Measurements from ENCODE around the gene VAV1.
"Not testable (repeated sequence)": the region's sequence is repeated elsewhere in the genome, so short reads cannot be mapped to it uniquely, and the experiment has no call there.

The VAV1 gene

GRCh38 chr19:6760606-6761005, 11.9 kb upstream of the VAV1 start:
- DNase-seq = no peak

GRCh38 chr19:6761053-6761676, 11.3 kb upstream of the VAV1 start:
- DNase-seq = no peak

GRCh38 chr19:6762253-6762797, 10.2 kb upstream of the VAV1 start:
- DNase-seq = not testable (repeated sequence)

DNA sequence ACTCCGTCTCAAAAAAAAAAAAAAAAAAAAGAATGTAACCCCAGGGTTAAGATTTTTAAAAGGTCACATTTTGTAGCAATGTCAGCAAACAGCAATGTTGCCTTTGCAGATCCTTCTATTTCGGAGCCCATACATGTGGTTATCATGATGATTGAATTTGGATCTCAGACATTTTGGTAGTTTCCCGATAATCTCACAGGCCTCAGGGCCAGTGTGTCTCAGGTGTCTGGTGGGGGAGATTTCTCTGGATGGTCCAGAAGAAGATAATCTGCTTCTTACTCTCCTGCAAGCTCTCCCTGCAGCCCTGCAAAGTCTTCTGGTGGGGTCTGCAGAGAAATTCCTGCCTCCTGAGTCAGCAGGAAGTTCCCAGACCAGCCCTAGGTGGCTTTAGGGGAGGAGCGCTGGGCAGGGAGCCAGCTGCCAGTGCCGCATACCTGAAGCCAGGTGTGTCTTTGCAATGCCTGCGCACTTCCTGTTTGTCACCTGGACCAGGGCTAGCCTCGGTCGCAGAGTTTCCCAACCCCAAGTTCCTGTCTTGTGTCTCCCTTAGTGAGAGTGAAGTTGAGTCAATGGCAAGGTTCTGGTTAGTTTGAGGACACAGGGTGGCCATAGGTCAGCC, 6.7 kb upstream of the VAV1 start:
- no peak for DNase-seq

GRCh38 chr19:6766357-6767080, 6.0 kb upstream of the VAV1 start:
- DNase-seq = no peak

DNA sequence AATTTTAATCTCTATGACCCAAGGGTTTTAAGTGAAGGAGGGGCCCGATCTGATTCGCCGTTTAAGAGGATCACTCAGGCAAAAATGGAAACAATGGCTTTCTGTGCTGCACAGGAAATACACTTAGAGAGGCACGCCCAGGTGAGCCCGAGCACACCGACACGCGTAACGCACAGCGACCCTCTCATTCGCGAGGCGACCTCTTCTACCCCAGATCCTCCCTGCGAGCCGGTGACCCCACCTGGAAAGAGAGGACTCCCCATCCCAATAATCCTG, 5.5 kb upstream of the VAV1 start:
- no peak for DNase-seq

DNA sequence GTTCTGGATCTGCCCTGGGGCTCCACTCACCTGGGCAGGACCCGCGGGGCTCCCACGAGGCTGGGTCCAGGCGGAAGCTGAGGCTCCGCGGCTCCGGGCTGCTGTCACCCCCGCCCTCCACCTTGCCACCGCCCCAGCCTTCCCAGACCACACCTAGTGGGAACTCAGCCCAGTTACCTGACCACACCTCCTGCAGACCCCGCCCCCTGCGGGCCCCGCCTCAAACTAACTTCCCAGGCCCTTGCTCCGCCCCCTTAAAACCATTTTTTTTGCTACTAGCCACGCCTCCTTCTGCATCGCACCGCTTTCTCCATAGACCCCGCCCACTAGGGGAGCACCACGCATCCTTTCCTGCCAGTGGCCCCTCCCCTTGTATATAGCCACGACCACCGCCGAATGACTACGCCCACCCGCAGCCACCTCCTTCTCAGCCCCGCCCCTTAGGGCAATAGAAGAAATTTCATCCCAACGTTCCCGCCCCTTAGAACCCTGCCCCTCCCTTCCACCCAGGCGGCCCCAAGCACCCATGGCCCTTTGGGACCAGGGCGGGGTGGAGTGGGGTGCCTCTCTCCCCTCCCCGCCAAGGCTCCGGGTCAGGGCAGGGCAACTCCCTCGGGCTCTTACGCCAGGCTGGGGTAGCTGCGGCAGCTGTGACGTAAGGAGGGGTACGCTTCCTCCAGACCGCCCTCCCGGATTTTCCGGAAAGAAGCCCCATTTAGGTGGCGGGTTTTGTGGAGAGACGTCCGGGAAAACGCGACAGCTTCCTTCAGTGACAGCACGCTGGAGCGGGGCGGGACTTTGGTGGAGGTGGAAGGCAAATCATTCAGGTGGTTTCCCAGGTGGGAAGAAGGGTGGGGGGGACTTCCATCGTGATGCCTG, 4.9 kb upstream of the VAV1 start, which contains the start of gene SH2D3A:
TSS of gene SH2D3A (minus strand) at position 79 of the 879 bp plus-strand sequence. CDS start 3,687 bp downstream, outside the sequence.
- DNase-seq = peak; percentile 51

DNA sequence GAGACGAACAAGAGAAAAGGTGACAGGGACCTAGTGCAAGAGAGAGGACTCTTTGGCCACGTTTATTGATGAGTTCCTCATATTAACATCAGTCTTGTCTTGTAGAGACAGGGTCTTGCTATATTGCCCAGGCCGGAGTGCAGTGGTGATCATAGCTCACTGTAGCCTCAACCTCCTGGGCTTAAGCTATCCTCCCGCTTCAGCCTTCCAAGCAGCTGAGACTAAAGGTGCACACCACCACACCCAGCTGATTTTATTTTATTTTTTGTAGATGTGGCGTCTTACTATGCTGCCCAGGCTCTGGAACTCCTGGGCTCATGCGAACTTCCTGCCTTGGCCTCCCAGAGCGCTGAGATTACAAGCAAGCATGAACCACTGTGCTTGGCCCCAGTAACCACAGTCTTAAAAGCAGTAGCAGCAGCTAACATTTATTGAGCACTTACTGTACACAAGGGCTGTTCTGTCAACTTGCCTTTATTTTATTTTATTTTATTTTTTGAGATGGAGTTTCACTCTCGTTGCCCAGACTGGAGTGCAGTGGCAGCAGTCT, 4.2 kb upstream of the VAV1 start:
- no peak for DNase-seq

DNA sequence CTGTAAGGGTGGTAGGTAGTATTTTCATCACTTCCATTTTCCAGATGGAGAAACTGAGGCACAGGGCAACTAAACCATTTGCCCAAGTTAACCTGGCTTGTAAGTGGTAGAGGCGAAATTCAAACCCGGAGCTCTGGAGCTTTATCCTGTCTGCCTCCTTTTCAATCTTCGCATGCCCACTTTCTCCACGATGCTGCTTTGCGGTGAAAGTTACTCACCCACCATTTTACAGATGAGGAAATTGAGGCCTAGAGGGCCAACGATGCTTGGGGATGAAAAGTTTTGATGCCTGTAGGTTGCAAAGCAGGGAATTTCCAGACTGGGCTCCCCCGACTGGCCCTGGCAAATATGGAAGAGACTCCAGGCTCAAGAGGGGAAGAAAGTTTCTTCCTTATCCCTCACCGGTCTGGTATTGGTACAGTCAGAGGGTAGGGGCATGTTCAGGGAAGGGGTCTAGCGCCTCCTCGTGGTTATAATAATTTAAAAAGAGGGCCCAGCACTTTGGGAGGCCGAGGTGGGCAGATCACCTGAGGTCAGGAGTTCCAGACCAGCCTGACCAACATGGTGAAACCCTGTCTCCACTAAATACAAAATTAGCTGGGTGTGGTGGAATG, 3.4 kb upstream of the VAV1 start:
- no peak for DNase-seq

DNA sequence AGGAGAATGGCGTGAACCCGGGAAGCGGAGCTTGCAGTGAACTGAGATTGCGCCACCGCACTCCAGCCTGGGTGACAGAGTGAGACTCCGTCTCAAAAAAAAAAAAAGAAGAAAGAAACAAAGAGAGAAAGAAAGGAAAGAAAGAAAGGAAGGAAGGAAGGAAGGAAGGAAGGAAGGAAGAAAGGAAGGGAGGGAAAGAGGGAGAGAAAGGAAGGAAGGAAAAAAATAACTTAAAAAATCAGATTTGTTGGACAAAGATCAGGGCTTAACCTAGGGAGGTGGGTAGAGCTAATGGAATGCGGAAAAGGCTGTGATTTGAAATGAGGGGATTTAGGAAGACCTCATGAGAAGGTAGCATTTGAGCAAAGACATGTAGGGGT, 870 bp upstream of the VAV1 start:
- not testable (repeated sequence) for DNase-seq

- no peak for DNase-seq
Observed at GRCh38 chr19:6772866-6773322, 386 bp downstream of the VAV1 start.

DNA sequence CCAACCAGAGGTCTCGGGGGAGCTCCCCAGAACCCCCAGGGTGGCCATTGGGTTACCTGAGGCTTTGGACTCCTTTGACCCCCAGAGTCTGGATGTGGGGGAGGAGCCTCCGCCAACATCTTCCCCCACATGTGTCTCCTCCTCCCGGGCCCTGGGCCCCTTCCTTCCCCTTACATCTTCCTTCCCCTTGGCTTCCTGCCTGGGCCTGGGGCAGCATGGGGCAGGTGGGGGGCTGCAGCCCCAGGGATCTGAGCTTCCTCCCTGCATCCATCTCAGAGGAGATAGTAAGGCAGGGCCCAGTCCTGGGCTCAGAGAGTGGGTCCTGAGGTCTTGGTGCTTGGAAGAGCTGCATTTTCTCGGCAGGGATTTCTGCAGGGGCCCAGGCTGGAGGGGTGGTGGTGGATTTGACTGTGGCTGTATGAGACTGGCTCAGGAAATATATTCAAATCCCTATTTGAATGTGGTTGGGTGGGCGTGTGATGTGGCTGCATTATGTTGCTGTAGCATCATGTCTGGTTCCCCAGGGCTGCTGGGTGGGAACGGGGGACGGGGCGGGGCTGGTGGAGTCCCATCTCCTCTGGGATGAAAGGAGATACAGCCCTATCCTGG, 919 bp downstream of the VAV1 start:
- no peak for DNase-seq

DNA sequence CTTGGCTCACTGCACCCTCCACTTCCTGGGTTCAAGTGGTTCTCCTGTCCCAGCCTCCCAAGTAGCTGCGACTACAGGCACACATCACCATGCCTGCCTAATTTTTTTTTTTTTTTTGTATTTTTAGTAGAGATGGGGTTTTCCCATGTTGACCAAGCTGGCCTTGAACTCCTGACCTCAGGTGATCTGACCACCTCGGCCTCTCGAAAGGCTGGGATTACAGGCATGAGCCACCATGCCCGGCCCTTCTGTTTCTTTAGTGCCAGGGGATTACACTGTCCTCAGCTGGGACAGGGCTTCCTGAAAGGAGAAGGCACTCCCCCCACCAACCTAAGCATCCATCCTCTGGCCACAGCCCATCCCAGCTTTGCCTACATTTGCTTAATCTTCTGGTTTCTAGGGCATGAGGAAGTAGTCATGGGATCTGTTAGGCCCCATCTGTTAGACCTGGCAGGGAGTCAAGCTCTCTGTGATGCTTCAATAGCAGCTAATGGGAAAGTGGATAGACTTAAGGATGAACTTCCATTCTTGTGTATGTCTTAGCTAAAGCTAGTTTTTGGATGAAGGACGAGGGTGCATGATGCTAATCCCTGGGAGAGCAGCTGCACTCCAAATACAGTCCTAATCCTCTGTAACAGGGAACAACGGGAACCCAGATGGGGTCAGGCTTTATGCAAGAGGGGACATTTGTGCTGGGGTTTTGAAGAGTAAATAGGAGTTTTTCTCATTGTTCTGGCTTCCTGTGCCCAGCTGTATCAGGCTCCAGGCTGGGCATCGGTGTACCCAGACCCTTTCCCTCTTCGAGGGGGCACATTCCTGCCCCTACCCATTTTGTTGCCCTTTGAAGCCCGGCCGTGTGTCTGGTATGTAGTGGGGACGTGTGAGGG, 2.6 kb downstream of the VAV1 start:
- DNase-seq = no peak

DNA sequence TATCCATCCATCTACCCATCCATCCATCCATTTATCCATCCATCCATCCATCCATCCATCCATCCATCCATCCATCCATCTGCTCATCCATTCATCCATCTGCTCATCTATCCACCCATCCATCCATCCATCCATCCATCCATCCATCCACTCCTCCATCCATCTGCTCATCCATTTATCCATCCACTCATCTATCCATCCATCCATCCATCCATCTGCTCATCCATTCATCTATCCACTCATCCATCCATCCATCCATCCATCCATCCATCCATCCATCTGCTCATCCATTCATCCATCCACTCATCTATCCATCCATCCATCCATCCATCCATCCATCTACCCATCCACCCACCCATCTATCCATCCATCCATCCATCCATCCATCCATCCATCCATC, 3.5 kb downstream of the VAV1 start:
- DNase-seq = not testable (repeated sequence)

DNA sequence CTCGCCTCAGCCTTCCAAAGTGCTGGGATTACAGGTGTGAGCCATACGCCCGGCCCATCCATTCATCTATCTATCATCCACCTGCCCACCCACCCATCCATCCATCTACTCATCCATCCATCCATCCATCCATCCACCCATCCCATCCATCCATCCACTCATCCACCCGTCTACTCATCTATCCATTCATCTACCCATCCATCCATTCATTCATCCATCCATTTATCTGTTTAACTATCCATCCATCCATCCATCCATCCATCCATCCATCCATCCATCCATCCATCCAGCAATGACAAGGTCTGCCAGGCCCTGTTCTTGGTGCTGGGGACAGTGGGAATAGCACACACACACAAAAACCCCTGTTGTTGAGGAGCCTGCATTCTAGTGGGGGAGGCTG, 4.5 kb downstream of the VAV1 start:
- no peak for DNase-seq

- DNase-seq = no peak
Observed at GRCh38 chr19:6777434-6777833, 4.9 kb downstream of the VAV1 start.

GRCh38 chr19:6778386-6778785, 5.9 kb downstream of the VAV1 start:
- no peak for DNase-seq

DNA sequence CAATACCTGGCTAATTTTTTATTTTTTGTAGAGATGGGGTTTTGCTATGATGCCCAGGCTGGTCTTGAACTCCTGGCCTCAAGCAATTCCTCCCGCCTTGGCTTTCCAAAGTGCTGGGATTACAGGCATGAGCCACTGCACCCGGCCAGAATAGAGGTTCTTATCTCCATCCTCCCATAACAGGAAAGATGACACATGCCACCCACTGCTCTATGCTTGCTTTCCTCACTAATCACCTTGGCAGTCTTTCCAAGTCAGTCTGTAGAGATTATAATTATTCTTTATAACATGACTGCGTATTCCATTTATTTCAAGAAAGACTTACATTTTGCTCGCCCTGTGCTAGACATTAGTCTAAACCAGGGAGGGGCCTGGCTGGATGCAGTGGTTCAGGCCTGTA, 6.7 kb downstream of the VAV1 start:
- no peak for DNase-seq

DNA sequence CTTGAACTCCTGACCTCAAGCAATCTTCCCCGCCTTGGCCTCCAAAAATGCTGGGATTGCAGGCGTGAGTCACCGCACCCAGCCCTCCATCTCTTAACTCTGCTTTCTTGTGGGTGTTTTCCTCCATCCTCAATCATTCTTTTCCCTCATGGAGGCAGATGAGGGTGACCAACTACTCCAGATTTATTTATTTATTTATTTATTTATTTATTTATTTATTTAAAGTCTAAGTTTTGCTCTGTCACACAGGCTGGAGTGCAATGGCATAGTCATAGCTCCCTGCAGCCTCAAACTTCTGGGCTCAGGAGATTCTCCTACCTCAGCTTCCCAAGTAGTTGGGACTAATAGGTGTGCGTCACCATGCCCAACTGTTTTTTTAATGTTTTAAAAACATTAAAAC, 14.9 kb downstream of the VAV1 start:
- DNase-seq = no peak

GRCh38 chr19:6788896-6789295, 16.4 kb downstream of the VAV1 start:
- DNase-seq = no peak

Data from right hindlimb (tissue), 1 donor.